ENCODE data around the gene GFPT2.

GFPT2 gene

DNA sequence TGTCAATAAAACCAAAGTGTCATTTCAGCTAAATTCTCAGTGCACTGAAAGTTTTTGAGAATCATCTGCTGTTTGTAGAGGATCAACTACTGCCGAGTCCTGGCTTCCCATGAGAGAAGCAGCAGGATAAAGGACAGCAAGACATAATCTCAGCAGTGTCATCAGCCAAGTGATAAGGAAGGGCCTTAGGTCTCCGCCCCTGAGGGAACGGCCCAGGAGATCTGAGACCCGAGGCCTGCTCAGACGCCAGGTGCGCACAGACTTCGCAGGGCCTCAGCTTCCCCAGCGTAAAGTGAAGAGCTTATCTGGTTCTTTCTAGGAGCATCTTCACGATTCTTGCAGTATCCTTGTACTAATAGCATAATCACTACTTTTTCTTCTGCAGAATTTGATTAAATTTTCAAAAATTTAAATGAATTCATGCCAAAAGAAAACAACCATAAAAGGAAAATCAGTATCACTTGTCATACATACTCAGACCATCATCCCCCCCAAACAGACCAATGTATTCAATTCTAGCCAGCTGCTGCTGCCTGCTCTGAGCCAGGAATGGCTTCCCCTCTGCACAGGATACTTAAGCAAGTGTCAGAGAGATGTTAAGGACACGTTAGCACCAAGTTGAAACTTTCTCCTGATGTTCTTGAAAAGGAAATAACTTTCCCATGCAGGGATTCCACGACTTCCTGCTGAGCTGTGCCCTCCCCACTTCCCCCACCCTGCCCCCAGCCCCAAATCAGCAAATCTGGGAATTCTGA is 2.2 kb downstream of the GFPT2 start:
- no peak for DNase-seq

DNA sequence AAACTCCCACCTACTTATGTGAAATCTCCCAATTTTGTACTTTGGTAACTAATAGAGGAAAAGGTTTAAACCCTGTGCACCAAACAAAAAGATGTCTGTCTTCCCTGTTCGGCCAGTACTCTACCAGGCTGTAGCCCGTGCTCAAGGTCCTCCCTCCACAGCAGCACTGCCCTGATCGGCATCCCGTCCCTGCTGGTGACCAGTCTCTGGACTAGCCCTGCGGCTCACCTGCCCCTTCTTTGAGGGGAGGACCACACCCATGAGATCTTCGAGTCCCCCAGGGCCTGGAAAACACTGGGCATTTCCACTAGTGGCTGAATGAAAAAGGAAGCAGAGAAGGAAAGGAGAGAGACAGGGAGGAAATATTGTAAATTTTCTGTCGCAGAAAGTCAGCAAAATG is 2.8 kb downstream of the GFPT2 start:
- no peak for DNase-seq

DNA sequence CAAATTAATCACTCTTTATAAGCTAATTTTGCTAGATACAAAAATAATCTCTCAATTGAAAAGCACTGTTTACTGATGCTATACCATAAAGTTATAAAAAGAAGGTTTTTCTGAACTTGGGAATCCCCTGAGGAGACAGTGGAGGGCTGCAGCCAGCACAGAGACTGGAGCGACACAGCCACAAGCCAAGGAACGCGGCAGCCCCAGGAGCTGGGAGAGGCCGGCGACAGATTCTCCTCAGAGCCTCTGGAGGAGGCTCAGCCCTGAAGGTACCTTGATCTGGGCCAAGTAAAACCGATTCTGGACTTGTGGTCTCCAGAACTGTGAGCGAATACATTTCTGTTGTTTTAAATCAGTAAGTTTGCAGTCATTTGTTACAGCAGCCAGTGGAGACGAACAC is 3.7 kb downstream of the GFPT2 start:
- no peak for DNase-seq

DNA sequence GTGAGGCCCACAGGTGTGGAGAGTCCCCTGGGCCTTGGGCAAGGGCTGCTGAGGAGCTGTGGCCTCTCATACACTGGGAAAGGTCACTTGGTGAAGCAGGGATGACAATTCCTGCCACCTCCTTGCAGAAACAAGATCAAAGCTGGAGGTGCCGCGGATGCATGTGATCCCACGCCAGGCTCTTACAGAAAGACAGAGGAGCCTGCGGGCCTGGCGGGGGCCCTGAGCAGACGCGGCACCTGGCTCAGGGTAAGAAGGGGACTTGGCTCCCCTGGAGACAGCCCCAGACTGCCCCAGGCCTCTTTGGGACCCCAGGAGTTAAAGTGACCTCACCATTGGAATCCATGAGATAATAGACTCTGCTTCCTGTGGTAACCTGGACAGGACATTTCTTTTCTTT is 4.8 kb downstream of the GFPT2 start:
- DNase-seq, result no peak

DNA sequence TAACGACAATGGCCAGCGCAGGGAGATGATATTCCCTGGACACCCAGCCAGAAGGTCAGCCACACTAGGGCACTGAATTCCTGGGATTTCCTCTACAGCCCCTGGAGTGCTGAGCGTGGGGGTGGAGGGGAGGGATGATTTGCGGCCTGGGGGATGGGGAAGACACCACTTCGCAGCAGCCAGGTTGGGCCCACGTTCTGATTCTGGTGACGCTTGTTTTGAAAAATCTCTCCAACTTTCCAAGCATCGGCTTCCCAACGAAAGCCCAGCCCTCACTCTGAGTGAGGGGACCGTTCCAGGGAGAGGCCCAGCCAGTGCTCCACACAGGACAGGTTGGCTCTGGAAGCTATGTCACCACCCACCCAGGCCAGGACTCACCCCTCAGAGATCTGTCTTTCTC is 5.4 kb downstream of the GFPT2 start:
- DNase-seq, result no peak

DNA sequence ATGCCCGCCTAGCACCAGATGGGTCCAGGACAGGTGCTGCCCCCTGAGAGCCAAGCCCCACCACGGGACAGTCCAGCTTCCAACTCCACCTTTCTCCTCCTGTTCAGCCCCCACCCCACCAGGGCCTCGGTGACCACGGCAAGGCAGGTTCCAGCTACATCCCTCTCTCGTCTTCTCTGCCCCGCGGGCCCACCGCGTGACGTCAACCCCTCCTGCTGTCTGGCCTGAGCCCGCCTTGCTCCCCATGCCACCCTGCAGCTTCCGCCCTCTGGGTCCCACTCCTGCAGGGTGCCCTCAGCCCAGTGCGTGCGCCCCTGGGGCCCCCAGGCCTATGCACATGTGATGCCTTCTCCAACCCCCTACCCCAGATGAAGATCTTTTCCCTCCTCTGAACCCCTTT is 6.8 kb downstream of the GFPT2 start:
- DNase-seq, result no peak

DNA sequence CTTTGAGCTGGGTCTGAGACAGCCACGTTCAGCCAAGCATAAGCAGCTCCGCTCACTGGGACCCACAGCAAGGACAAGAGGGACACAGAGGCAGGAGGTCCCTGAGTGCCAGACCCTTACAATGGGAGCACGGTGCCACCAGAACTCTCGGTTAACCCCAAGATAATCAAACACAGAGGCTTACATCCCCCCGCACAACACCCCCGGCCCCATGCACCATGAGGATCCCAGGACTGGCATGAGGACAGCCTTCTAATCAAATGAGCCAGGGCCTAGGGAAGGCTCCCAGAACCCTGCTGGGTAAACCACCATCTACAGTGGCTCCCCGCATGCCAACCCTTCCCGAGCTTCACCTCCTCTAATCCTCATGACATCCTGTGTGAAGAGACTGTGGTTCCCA is 7.4 kb downstream of the GFPT2 start:
- no peak for DNase-seq

DNA sequence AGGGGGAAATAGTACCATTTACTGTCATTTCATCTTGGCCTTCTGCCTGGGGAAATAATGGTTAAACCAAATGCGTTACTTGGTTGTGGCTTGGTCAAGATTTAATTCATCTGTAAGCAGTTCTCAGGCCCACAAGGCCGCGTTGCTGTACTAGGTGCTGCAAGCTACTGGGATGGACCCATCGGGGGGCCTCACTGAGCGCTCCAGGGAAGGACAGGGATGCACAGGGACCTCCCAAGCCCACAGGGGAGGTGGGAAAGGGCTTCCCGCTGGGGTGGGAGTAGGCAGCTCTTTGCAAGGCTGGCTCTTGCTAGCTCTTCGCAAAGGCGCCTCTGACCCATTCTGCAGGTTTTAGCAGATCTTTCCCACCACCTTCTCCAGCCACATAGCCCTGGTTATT is 8.0 kb downstream of the GFPT2 start:
- DNase-seq, result no peak

DNA sequence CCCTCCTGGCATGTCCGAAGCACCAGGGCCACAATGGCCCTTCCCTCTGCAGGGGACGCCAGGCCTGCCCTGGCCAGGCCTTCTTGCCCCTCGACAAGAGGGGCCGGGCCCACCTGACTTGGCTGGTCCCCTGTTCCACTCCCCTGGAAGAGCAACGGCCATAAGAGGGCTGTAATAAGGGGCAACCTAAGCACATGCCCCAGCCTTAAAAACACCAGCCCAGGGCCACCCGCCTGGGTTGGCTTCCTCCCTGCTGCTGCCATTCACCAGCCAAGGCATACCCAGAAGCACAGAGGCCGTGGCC is 8.5 kb downstream of the GFPT2 start:
- DNase-seq, result no peak

DNA sequence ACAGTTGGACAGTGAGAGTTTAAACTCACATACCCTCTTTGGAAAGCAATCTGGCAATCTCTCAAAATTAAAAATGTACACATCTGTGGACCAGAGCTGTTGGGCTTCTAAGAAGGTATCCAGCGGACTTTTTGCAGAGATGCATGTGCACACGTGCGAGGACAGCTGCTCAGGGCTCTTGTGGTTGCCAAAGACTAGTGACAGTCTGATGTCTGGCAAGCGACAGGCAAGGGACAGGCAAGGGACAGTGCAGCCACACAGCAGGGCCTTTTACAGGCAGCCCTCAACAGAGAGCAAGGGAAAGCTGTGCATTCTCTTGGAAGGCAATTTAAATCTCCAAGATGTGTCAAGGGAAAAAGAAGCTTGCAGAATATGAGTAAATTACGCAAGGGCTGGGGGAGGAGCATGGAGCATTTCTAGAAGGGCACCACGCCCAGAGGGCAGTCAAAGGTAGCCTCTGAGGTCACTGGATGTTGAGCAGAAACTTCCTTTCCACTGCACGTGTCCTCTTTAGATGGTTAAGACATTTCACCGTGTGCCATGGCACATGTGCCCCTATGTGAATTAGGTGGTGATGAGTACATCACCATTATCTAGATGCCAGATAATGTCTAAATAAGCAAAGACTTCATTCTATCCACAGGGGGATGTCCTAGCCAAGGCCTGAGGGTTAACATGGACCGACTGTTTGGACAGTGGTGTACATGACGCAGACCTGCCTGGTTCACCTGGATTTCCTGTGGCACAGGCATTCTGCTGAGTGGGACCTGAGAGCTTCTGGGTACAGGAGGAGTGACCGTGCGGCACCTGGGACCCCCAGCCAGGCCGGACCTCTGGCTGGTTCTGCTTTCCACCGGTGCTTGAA is 9.1 kb downstream of the GFPT2 start:
- DNase-seq, result no peak

DNA sequence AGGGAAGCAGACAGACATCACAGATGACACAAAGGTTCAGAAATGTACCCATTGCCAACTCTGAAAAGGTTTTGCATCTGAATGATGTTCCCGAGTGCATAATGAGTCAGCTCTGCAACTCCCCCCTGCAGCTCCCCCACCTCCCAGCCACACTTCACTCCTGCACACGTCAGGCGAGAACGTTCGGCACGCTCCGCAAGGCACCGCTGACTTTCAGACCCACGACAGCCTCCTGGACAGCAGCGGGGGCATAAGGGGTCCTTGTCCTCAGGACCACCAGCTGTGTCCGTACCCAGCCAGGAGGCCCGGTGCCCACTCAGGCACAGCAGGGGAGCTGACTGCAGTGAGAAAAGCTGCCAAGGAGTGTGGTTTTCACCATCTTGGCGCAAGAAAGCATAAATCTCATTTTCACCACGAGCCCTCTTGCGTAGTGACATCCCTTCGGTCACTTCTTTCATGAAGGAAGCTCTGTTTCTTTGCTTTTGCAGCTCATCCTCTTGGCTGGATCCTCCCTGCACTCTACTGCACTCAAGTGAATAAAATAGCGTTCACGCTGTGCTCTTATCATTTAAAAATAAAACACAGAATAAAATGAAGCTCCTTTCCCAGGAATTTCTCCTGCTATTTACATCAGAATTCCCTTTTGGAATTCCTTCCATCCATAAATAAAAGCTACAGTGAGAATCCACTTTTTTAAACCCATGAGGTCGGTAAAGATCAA is 9.9 kb downstream of the GFPT2 start:
- no peak for DNase-seq

DNA sequence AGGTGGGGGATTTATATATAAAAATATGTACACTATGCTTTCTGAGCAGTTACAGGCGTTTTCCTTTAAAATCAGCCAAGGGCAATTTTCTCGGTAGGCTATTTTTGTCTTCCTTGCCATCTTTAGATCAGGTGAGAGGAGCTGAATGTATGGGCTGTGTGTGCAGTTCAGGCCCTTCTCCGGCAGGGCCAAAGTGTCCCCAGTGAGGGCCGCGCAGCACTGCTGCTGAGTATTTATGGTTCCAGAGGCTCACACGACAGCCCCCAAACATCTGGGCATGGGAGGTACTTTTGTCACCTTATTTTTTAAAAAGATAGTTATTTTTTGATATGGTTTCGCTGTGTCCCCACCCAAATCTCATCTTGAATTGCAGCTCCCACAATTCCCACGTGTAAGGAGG is 11.5 kb downstream of the GFPT2 start:
- DNase-seq, result no peak

DNA sequence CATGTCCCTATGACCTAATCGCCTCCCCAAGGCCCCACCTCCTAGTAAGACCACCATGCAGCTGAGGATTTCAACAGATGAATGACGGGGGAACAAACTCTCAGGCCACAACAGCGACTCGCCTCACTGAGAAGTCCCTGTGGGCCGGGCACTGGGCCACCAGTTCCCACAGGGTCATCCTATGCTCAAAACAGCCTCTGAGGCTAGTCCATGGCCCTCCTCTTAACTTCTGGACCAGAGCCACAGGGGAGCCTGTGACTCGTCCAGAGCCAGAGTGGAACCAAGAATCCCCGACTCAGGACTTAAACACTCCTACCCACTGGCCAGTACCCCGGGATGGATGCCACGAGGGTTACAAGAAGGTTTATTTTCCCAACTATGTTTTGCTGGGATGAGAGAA is 12.3 kb downstream of the GFPT2 start:
- no peak for DNase-seq

DNA sequence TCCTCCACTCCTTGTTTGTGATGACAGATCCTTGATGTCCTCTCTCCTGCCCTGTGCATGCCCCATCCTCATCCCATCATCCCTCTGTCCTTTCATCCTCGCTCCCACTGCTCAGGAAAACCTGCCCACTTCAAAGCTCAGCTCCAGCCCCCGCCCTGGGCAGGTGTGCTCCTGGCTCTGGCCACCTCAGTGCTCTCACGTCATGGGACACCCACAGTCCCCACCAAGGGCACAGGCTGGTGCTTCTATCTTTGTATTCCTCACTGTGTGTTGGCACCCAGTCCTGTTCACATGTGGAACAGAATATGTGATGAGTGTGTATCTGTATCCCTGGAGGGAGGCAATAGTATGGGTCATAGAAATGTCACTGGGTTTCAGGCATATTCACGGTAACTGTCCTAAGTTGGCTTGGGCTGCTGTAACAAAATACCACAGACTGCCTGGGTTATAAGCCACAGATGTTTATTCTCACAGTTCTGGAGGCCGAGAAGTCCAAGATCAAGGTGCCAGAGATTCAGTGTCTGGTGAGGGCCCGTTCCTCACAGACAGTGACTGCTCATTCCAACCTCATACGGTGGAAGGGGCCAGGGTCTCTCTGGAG is 13.5 kb downstream of the GFPT2 start:
- DNase-seq, result no peak

DNA sequence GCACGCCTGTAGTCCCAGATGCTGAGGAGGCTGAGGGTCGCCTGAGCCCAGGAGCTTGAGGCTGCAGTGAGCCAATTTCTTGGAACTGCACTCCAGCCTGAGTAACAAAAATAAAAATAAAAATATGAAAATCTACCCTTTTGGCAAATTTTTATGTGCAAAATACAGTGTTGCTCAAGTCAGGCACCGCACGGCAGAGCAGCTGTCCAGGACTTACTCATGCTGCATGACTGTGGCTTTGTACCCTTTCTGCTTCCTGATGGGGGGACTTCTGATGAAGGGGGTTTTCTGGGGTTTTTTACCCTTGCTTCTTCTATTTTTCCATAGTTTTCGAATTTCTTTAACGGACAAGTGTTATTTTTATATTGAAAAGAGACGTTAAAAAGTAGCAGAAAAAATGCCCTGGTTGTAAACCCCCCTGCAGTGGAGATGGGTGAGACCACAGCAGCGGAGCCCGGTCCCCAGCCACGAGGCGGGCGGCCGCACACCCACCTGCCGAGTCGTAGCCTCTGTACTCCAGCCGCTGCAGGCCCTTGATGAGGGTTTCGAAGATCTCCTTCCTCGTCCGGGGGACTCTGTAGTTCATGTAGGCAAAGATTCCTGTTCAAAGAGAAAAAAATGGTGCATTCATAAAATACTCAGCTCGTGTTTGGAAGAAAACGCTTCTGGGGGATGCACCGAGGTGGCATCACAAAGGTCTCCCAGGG is 15.0 kb downstream of the GFPT2 start:
- no peak for DNase-seq

DNA sequence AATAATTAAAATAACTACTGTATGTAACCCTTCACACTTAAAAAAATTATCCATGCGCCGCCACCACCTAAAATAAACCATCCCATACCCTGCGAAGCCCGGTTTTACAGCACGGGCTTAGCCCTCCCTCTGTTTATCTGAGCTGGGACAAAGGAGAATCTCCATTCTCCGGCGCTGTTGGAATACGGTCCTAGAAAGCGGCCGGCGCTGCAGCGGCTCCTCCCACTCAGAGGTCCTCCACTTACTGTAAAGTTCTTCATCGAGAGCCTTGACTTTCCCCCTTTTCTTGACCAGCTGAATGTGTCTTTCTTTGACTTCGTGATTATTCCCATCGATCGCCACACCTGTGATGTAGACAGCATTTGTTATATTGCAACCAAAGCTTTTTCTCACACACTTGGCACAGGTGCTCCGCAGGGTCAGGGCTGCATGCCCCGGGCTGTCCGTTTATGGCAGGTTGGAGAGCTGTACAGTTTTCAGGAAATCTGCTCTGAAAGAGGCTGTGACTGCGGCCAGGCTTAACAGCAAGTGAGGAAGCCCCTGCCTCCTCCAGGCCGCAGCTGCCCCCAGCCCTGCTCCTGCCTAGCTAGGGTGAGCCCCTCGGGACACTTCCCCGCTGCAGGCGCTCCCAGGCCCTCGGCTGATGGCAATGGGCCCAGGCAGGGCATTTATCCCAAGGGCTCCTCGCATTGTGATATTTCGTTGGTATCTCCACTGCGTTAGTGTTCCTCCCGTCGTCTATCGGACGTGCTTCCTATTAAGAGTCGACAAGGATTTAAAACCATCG is 16.7 kb downstream of the GFPT2 start:
- DNase-seq, result no peak

DNA sequence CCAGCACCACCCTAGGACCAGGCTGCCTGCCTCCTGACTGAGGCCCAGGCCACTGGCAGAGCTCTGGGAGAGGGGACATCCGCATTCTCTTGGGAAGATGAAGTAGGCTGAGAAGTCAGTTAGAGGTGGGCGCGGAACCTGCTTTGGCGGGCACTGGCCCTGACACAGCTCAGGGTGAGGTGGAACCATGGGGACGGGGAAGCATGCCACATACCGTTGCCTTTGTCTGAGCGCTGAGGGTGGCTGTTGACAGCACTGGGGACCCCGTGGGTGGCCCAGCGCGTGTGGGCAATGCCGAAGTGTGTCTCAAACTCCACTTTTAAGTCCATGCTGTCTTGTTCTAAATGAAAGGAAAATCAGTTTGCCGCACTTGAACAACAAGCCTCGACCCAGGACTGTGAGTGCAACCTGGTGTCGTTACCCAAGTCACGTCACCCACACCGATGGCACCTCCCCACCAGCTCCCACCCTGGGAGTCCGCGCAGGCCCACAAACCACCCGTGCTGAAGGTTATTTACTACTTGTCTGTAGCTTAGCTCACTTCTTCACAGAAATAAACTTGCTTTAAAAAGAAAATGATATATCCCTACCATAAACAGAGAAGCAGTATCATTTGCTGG is 17.4 kb downstream of the GFPT2 start:
- no peak for DNase-seq

DNA sequence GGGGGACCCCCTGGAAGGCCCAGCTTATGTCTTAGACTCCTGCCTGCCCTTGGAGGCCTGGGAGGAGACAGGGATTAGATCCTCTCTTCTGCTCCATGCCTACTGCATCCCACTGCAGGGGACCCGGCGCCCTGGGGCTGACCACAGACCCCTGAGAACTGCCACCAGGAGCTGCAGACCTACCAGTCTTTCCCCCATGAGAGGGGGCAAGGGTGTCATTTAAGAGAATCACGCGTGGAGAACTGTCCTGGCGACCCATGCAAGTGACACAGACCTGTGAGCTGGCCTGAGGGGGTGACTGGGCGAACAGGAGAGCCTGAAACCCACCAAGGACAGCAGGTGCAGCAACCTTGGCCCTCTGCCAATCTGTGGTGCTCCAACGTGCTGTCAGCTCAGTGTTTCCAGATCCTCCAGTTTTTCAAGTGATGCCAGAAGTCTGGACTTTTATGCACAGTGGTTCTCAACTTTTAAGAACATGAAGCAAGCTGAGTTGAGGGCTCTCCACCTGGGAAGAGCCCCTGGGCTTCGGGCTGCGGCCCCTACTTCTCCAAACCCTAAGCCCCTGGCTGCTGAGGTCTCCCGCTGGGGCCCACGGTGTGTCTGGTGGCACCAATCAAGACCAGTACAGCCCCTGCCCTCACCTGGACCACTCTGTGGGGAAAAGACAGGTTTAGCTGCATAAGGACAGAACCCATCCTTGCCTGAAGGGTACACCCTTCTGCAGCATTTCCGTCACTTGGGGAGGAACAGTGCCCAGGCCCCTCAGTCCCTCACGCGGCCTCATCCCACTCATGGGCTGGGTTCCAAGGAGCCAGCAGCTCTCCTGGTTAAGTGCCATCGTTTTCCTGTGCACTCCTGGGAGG is 18.2 kb downstream of the GFPT2 start:
- DNase-seq, result no peak

DNA sequence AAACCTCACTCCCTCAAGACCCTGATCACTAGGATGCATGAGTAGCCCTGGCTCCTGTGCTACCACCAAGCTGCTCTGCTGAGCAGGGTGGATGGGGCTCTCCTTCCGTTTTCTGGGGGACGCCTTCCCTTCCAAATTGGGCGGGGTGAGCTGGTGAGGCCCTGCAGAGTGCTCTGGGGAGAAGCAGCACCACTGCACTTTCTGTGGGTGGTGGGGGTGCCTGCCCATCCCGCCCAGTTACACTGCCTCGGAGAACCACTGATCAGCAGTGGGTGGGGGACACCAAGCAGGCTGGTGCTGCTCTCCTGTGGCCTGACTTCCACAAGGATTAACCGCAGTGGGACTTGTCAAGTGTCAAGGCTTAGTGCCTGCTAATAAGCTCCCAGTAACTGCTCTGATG is 19.0 kb downstream of the GFPT2 start:
- no peak for DNase-seq

DNA sequence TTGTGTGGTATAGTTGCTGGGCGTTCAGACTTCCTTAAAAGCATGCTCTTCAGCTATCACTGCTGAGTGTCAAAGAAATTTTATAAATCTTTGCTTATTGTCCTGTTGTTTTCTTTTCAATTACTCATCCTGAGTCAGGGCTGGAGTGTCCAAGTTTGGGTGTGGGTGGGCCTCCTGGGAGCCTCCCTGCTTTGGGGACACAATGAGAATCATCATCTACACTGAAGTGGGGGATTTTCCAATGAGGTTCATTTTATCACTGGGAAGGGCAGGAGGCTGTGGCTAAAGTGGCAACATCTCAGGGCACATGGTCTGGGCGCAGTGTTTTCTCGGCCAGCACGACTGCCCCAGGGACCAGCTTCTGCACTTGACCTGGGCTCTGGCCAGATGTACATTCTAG is 19.5 kb downstream of the GFPT2 start:
- no peak for DNase-seq

DNA sequence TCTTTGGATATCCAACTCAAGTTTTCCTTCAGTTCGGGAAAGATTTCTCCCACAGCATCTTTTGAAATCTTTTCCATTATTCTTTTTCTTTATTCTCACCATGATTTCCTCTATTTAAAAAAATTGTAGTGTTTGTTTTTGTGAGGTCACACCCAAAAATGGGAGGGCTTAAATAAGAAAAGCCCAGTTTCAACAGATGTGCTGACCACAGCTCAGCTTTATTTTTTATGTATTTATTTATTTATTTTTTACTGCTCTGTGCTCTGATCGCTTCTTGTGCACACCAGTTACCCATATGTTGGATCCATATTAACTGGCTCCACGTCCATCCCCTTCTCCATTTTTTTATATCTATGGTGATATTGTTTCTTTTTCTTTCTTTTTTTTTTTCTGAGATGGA is 20.3 kb downstream of the GFPT2 start:
- DNase-seq, result no peak
